ENCODE data around the gene SLC38A7.
"Not testable (repeated sequence)": the region's sequence is repeated elsewhere in the genome, so short reads cannot be mapped to it uniquely, and the experiment has no call there.

The SLC38A7 gene

GRCh38 chr16:58679763-58680162 lies 4.8 kb downstream of the SLC38A7 start:
- DNase-seq, result no peak

- peak in 41 of 56 donors; percentile 2 to 69 (median 34) for DNase-seq
Observed at GRCh38 chr16:58678716-58679115, 5.9 kb downstream of the SLC38A7 start.

DNA sequence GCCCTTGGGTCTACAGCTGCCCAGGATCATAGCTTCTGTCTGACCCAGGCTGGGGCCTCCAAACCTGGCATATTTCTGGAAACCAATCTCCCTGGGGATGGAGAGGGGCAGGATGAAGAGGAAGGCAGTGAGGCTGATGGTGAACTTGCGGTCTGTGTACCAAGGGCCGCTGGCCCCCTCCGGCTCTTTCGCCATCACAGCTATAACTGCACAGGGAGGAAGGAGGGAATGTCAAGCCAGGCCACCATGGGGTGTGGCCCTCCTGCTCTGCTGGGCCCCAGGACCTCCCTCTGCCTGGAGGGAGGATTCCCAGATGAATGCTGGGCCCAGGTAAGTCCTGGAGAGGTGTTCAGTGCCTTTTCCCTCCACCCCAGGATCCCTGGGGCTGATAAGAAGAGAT lies 6.3 kb downstream of the SLC38A7 start:
- no peak for DNase-seq

- no peak for DNase-seq
Observed at GRCh38 chr16:58670946-58671583, 13.5 kb downstream of the SLC38A7 start.

DNA sequence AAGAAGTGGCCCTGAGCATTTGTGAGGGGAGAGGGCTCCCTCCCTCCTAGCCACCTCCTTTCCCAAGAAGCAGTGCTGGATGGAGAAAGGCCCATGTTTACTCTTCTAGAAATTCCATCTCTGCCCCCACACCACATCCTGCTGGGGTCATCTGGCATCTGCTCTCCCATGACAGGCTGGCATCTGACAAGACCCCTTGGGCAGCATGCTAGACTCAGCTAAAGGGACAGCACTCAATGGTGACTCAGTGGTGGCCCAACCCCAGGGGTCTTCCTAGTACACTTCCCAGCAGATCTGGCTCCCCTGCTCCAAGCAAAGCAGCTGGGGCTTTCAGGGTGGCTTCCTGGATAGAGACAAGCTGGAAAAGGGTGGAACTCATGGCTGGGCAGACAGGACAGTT lies 14.4 kb downstream of the SLC38A7 start:
- DNase-seq, result no peak

GRCh38 chr16:58665200-58665599 lies 19.4 kb downstream of the SLC38A7 start:
- DNase-seq, result no peak

- peak in 26 of 56 donors; percentile 8 to 61 (median 22) for DNase-seq
Observed at GRCh38 chr16:58661199-58661830, 23.3 kb downstream of the SLC38A7 start.

GRCh38 chr16:58659911-58660310 lies 24.7 kb downstream of the SLC38A7 start:
- not testable (repeated sequence) for DNase-seq

DNA sequence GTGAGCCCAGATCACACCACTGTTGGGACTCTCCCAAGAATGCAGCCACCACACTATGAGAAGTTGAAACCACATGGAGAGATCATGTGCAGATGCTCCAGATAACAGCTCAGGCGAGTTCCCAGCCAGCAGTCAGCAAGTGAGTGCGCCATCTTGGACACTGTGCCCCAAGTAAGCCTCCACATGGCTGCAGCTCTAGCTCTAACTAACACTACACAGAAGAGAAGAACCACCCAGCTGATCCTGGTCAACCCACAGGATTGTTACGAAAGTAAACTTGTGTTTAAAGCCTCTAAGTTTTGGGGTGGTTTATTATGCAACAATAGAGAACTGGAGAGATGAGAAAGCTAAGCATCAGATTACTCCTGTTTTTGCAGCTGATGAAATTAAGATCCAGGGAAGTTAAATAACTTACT lies 25.8 kb downstream of the SLC38A7 start:
- no peak for DNase-seq

DNA sequence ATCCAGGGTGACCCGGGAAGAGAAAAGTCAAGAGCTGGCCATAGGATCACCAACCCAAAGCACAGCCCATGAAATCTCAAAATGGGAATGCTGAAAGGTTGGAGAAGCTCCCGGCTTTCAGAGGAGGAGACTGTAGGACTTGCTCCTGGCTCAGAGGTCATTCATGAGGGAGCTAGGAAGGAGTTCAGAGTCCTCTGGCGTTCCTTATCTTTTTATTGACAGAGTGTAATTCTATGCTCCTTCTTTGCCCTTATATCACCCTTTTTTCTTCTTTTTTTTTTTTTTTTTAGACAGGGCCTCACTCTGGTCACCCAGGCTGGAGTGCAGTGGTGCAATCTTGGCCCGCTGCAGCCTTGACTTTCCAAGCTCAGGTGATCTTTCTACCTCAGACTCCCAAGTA lies 27.7 kb downstream of the SLC38A7 start:
- DNase-seq, result no peak

DNA sequence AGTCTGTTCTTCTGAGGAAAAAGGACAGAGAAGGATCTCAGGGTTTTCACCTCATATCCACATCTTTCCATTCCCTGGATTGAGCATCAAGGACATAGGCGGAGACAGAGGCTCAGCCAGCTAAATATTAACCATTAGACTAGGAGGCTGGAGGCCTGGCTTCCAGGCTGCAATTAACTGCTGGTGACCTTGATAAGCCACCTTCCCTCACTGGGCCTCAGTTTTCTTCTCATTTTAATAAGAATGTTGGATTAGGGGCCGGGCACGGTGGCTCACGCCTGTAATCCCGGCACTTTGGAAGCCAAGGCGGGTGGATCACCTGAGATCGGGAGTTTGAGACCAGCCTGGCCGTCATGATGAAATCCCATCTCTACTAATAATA lies 29.4 kb downstream of the SLC38A7 start:
- DNase-seq, result no peak

GRCh38 chr16:58654560-58655214 lies 29.9 kb downstream of the SLC38A7 start:
- DNase-seq, result no peak

DNA sequence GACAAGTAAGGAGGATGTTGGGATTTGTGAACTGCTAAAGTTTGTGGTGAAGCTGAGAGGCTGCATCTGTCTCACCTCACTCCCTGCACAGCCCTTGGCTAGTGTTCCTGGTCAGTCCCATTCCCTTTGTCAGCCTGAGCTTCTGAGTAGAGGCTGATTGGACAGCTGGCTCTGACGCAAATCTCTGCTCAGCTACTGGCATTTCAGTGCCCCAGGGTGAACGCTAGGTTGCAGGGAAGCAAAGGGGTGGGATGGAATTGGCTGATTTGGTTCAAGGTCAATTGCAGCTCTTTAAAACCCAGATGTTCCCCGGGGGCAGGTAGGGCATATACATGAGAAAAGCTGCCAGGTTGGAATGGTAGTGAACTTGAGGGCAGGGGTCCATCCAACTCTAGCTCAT lies 31.8 kb downstream of the SLC38A7 start:
- DNase-seq, result no peak

- no peak for DNase-seq
Observed at GRCh38 chr16:58651965-58652348, 32.6 kb downstream of the SLC38A7 start.

- DNase-seq, result no peak
Observed at GRCh38 chr16:58649707-58650106, 34.9 kb downstream of the SLC38A7 start.

DNA sequence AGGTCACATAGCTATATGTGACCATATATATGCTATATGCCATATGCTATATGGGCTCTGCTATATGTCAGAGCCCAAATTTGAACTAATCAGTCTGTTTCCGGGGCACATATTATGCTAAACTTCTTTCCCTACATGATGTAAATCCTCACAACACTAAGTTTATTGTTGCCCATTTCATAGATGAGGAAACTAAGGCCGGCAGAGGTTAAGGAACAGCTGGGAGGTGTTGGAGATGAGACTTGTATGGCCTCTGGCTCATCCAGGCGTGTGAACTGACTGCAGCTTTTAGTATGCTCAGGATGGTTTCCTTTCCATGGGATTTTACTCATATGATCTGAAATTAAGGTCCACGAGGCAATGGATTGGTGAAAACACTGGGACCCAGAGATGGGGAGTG lies 37.5 kb downstream of the SLC38A7 start:
- DNase-seq, result no peak

DNA sequence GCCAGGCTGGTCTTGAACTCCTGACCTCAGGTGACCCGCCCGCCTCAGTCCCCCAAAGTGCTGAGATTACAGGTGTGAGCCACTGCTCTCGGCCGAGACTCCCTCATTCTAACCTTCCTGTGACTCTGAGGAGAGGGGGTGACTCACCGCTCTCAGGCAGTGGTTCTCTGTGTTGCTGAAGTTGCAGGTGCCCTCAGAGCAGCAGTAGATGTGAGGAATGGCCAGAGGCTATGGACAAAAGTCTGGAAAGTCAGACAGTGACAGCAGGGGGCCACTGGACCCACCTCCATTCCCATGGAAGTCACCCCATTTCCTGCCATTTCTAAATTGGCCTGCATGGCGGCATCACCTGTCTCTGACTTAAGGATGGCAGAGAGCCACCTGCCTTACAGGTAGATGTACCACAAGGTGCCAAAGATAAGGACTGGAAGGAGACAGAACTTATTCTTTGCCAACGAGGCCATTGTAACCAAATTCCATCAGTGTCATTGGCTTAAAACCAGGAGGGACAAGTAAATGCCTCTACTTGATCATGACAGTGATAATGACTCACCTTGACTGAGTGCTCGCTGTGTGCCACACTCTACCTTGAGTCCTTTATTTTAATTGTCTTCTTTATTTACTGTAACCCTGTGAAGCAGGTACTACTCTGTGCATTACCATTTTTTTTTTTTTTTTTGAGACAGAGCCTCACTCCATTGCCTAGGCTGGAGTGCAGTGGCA lies 39.6 kb downstream of the SLC38A7 start:
- no peak for DNase-seq

DNA sequence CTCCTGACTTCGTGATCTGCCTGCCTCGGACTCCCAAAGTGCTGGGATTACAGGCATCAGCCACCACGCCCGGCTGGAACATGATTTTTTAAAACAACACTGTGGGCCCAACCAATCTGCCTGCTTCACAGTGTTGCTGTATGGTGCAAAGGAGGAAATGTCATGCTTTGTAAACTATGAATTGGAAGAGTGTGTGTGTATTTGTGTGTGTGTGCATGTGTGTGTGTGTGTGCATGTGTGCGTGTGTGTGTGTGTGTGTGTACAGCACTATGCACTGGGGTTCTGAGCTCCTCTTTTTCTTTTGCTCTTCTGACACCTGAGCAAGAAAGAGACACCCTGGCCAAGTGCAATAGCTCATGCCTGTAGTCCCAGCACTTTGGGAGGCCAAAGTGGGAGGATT lies 40.5 kb downstream of the SLC38A7 start:
- DNase-seq, result no peak

- DNase-seq, result no peak
Observed at GRCh38 chr16:58640949-58641348, 43.6 kb downstream of the SLC38A7 start.

DNA sequence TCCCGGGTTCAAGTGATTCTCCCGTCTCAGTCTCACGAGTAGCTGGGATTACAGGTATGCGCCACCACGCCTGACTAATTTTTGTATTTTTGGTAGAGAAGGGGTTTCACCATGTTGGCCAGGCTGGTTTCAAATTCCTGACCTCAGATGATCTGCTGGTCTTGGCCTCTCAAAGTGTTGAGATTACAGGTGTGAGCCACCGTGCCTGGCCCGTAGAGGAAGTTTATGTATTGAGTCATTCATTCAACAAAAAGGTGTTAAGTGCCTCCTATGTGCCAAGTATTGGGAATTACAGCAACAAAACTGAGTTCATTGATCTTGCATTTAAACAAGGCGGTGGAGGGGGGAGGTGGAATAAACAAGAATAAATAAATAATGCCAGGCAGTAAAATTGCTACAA lies 44.7 kb downstream of the SLC38A7 start:
- DNase-seq, result no peak

DNA sequence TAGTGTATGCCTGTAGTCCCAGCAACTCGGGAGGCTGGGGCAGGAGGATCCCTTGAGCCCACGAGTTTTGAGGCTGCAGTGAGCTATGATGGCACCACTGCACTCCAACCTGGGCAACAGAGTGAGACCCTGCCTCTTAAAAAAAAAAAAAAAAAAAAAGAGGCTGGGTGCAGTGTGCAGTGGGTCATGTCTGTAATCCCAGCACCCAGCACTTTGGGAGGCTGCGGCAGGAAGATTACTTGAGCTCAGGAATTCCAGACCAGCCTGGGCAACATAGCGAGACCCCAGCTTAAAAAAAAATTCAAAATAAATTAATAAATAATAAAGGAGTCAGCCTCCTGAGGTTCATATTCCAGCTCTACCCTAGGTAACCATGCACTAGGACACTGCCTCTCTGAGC lies 45.3 kb downstream of the SLC38A7 start:
- no peak for DNase-seq
